HG03064 (cell line): ENCODE results near the gene USP4.
"Not testable (repeated sequence)": the region's sequence is repeated elsewhere in the genome, so short reads cannot be mapped to it uniquely, and the experiment has no call there.

Experiments
- ATAC-seq: cut with Tn5 transposase; IDR thresholded peaks from one replicate; pipeline ENCODE4 v1.9.1; 2021; ENCODE audit warnings: low read depth; ENCODE audit not compliant: unreplicated experiment

USP4 gene

GRCh38 chr3:49352890-49353421 is 13.1 kb upstream of the USP4 start:
- no peak for ATAC-seq

- no peak for ATAC-seq
Measured at GRCh38 chr3:49352281-49352680, 12.4 kb upstream of the USP4 start.

- no peak for ATAC-seq
Measured at GRCh38 chr3:49351521-49352011, 11.7 kb upstream of the USP4 start.

DNA sequence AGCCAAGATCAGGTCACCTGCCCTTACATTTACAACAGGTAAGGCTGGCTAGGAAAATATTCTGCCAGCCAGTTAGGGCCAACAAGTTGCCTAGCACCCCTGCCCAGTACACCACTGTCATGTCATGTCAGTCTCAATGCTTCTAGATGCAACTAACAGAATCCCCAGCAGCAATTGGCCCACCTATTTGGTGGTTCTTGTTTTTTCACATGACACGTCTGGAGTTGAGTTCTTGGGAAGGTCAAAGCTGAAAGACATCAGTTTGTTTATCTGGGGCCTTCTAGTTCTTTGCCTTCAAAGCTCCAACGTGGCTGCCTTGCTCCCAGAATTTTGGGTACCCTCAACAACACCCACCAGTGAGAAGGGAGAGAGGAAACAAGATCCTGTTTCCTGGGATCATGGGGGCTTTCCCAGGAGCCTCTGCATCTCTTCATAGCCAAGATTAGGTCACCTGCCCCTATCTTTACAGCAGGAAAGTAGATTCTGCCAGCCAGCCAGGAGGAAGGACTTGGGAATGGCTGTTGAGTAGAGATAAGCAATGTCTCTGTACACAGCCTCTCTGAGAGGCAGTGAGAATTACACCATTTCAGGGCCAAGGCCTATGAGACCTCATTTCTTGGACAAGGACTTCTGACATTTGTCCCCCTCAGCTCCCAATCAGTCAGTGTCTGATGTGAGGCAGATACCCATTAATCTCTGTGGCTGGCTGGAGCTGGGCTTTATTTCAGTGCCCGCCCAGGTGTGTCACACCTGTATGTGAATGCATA is 9.7 kb upstream of the USP4 start:
- no peak for ATAC-seq

DNA sequence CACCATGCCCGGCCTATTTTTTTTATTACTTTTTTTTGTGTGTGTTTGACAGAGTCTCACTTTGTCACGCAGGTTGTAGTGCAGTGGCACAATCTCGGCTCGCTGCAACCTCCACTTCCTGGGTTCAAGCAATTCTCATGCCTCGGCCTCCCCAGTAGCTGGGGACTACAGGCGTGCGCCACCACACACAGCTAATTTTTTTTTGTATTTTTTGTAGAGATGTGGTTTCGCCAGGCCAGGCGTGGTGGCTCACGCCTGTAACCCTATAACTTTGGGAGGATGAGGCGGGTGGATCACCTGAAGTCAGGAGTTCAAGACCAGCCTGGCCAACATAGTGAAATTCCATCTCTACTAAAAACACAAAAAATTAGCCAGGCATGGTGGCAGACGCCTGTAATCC is 8.5 kb upstream of the USP4 start:
- not testable (repeated sequence) for ATAC-seq

DNA sequence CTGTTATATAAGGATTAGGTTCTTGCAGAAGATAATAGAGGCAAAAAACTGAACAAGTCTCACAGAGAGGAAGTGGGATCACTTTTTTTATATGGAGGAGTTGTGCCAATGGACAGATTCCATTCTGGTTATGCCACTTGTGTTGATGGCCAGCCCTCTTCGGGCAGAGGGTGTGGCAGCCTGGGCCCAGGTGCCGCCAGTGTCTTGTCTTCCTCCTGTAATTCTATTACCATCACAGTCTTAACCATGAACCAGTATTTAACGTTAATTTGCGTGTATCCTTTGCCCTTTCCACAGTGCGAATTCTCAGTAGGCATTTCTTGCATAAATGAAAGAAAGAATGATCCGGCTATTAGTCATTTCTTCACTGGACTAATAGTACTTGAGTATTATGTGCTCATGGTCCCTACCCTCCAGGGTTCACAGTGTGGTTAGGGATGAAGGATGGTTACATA is 7.0 kb upstream of the USP4 start:
- no peak for ATAC-seq

- ATAC-seq, result no peak
Measured at GRCh38 chr3:49343163-49343562, 3.3 kb upstream of the USP4 start.

DNA sequence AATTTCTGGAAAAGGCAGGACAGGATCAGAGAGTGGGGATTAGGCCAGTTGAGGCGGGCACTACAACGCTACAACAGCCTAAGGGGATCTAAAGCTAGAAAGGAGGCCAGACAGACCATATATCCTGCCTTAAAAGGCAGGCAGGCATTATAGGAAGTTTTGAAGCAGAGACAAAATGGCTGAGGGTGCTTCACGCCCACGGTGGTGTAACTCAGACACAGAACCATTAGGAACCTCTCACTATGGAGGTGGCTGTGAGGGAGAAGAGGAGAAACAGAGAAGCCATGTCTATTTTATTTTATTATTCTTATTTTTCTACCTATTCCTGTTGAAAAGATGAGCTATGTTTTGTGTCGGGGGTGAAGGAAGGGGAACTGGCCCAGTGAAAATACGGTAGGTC is 2.1 kb upstream of the USP4 start:
- ATAC-seq, result no peak

DNA sequence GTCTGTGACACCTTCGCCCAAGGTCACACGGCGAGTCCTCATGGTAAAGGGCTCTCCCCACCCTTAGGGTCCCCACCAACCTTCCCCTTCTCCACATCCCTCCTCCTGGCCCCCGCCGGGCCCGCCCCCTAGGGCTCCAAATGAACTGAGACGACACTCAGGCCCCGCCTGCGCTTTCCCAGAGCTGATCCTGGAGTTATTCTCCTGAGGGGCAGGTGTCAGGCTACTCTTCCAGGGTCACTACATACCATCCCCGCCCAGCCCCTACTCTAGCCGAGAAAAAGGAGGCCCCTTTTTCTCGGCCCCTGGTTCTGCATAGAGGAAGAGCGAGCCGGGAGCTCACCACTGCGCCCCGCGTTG is 292 bp downstream of the USP4 start:
- peak; percentile 8 for ATAC-seq

DNA sequence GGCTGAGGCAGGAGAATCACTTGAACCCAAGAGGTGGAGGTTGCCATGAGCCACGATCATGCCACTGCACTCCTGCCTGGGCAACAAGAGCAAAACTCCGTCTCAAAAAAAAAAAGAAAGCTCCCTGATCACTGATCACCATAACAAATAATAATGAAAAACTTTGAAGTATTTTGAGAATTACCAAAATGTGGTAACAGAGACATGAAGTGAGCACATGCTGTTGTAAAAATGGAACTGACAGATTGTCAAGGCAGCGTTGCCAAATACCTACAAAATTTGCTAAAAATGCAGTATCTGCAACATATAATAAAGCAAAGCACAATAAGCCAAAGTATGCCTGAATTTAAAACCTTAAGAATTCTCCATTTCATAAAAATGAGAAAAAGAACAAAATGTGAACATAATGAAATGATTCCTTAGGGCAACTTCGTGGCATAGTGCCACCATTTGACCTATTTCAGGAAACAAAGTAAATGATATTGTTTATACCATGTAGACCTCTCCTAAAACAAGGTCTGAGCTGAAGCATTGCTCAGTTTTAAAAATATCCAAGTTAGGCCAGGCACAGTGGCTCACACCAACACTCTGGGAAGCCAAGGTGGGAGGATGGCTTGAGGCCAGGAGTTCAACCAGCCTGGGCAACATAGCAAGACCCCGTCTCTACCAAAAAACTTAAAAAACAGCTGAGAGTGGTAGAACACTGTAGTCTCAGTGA is 5.8 kb downstream of the USP4 start:
- no peak for ATAC-seq

DNA sequence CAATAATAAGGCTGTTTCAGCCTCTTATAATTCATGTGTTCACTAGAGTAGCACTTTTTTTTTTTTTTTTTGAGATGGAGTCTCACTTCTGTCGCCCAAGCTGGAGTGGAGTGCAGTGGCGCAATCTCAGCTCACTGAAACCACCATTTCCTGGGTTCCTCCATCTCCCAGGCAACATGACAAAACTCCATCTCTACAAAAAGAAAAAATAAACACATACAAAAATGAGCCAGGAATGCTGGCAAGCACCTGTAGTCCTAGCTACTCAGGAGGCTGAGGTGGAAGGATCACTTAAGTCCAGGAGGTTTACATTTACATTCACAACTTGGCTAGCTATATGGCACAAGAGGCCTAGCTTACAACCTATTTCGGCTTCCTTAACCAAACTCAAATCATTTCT is 6.8 kb downstream of the USP4 start:
- ATAC-seq, result no peak

DNA sequence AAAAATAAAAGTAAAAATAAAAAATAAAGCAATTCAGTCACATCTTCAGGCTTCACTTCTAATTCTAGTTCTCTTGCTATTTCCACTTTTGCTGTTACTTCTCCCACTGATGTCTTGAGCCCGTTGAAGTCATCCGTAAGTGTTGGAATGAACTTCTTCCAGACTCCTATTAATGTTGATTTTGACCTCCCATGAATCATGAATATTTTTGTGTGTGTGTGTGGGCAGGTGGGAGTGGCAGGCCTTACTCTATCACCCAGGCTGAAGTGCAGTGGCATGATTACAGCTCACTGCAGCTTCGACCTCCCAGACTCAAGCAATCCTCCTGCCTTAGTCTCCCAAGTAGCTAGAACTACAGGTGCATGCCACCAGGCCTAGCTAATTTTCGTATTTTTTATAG is 10.7 kb downstream of the USP4 start:
- ATAC-seq, result no peak

DNA sequence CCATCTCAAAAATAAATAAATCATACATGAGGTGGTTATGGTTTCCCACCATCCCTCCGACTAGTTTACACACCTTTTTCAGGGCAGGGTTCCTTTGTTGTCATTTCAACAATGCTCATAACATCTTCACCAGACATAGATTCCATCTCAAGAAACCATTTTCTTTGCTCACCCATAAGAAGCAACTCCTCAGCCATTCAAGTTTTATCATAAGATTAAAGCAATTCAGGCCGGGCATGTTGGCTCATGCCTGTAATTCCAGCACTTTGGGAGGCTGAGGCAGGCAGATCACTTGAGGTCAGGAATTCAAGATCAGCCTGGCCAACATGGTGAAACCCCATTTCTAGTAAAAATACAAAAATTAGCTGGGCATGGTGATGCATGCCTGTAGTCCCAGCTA is 11.5 kb downstream of the USP4 start:
- not testable (repeated sequence) for ATAC-seq

GRCh38 chr3:49327485-49327884 is 12.4 kb downstream of the USP4 start:
- ATAC-seq, result no peak

DNA sequence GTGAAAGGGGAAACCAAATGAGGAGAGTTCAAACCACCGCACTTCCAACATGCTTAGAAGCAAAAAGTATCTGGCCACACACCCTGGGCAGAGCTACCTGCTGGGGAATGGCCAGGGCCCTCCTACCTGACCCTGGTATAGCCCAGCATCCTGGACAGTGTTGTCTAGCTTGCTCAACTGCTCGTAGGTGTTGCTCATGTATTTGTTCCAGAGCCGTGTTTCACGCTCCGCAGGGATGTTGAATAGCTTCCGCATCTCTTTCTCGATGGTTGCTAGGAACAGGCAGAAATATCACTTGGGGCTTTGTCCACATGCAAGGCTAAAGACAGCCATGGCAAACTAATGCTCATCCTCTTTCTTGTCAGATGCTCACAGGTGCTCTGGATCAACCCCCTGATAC is 15.1 kb downstream of the USP4 start:
- ATAC-seq, result no peak

DNA sequence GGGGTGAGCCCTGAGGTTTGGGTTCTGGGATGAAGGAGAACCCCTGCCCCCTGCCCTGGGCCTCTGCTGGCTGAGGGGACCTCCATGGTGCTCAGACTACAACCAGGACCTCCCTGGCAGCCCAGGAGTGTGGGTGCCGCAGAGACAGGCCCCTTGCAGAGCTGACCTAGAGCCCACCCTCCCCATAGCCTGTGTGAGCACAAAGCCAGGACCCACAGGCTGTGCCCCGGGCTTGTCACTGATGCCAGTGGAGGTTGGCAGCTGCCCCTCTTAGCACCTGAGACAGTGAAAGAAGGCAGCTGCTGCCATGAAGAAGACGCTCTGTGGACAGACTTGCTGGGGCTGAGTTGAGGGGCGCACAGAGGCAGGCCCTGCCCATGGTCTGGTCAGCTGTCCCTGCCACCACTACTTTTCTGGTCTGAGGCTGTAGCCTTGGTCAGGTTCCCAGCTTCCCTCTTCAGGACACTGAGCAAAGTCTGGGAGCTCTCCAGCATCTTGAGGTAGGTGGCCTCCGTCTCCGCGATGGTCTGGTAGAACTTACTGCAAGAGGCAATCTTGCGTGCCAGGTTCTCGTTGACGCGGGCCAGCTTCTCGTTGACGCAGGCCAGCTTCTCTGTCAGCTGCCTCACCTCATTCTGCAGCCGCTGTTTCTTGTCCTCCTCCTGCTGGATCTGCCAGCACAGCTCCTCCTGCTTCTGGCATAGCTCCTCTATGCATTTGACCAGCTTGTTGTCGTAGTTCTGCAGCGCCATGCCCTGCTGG is 23.0 kb downstream of the USP4 start:
- no peak for ATAC-seq

- ATAC-seq, result no peak
Measured at GRCh38 chr3:49313896-49314688, 25.8 kb downstream of the USP4 start.

GRCh38 chr3:49311283-49311682 is 28.6 kb downstream of the USP4 start:
- no peak for ATAC-seq

DNA sequence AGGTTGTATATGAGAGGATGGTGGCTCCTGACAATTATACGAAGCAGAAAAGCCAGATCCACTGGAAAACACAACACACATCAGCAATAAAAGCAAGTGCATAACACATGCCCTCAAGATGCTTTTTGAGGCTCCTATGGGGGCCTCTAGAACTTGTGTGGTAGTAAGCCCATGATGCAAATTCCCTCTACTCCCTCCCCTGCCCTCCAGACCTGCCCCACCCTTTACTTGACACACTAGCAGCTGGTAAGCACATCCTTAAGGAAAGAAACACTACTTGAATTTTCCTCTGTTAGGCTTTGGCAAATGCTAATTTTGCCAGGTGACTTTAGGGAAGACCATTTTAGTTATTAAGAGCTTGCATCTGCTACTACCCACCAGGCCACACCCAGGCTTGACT is 29.2 kb downstream of the USP4 start:
- ATAC-seq, result no peak

DNA sequence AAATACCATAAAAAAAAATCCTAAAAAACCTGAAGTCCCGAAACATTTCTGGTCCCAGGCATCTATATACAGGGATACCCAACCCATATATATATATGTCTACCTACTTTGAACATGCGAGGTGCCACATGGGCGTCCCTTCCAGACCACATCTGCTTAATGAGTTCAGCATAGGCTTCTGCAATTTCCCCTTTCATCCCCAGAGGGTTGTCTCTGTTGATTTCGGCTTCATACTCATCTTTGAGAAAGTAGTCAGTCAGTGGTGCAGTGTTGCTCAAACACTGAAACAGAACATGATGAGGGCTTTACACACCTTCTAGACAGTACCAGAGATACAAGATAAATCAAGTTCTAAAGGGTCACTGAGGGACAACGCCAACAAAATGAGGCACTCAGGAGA is 34.2 kb downstream of the USP4 start:
- no peak for ATAC-seq
